Large intestine (tissue), 3 donors: Measurements from ENCODE around the gene RACGAP1. TPM values are rescaled to one million over a fixed set of nuclear protein-coding genes. Genes with fewer than 3 reads are reported as not detected.
A peak's percentile ranks its signal among the peaks of the same experiment; 100 is the strongest.
"Not testable (repeated sequence)": the region's sequence is repeated elsewhere in the genome, so short reads cannot be mapped to it uniquely, and the experiment has no call there.

ENCODE experiments used
- DNase-seq, 2 donors: peaks; one replicate each; pipeline versions ENCODE4 v3.0.0 to v3.0.0-alpha.2; 2013
- H3K27ac ChIP-seq: one replicate; pipeline ENCODE4 v1.5.1; 2013; ENCODE audit warnings: low read length
- H3K27me3 ChIP-seq: 2 replicates; pipeline ENCODE4 v1.6.1; 2013; ENCODE audit warnings: low read length; ENCODE audit not compliant: control insufficient read depth, insufficient read depth
- H3K36me3 ChIP-seq: 2 replicates; pipeline ENCODE4 v1.6.1; 2013; ENCODE audit warnings: low read length; ENCODE audit not compliant: control insufficient read depth, insufficient read depth
- H3K4me1 ChIP-seq: one replicate; pipeline ENCODE4 v1.6.1; 2013; ENCODE audit warnings: low read length; ENCODE audit not compliant: control insufficient read depth, insufficient read depth
- H3K4me3 ChIP-seq: one replicate; pipeline ENCODE4 v1.5.1; 2013; ENCODE audit warnings: low read length
- H3K9me3 ChIP-seq: one replicate; pipeline ENCODE4 v1.6.1; 2013; ENCODE audit warnings: mild to moderate bottlenecking, low read depth, low read length, moderate library complexity; ENCODE audit not compliant: control insufficient read depth
- WGBS: methylation state at CpG from one replicate; pipeline ENCODE4 v1.1.5; 2013; ENCODE audit warnings: low lambda C conversion rate; ENCODE audit not compliant: insufficient coverage; 5-methylcytosine and 5-hydroxymethylcytosine counted together
- polyA plus RNA-seq: library from polyadenylated mRNA; unstranded; fragments of 120-200 nt; gene quantifications from one replicate; pipeline ENCODE4 v1.2.1, GENCODE V29; 2013

The RACGAP1 gene
- polyA plus RNA-seq, 1 donor, result 21.8 TPM

- not testable (repeated sequence) for H3K36me3 ChIP-seq, H3K4me1 ChIP-seq, H3K27ac ChIP-seq, H3K9me3 ChIP-seq, H3K4me3 ChIP-seq, H3K27me3 ChIP-seq, DNase-seq
- WGBS, result no CpG with 5 or more reads among the region's 9 CpGs
Observed at GRCh38 chr12:50030449-50030848, 5.2 kb upstream of the RACGAP1 start.

- Histone ChIP-seq H3K9me3 (no peaks in the 10 kb centered on the region), H3K36me3 (no peaks in the 10 kb centered on the region), H3K4me3 (no peak overlapping the region), H3K27ac (no peak overlapping the region), H3K4me1 (no peaks in the 10 kb centered on the region), H3K27me3 (no peaks in the 10 kb centered on the region)
- DNase-seq, result no peak
- WGBS, result no CpG with 5 or more reads among the region's 3 CpGs
Observed at GRCh38 chr12:50026691-50027090, 1.4 kb upstream of the RACGAP1 start.

GRCh38 chr12:50024805-50025186 is 498 bp downstream of the RACGAP1 start:
- Histone ChIP-seq H3K9me3 (no peaks in the 10 kb centered on the region), H3K4me1 (no peaks in the 10 kb centered on the region), H3K4me3 (peak overlapping the region; percentile 80), H3K36me3 (no peaks in the 10 kb centered on the region), H3K27me3 (no peaks in the 10 kb centered on the region), H3K27ac (peak overlapping the region; percentile 18)
- no CpG with 5 or more reads among the region's 16 CpGs for WGBS
- peak in 1 of 2 donors; percentile 42 for DNase-seq

GRCh38 chr12:50024227-50024626 is 1.1 kb downstream of the RACGAP1 start:
- Histone ChIP-seq H3K27me3 (no peaks in the 10 kb centered on the region), H3K36me3 (no peaks in the 10 kb centered on the region), H3K4me1 (no peaks in the 10 kb centered on the region), H3K9me3 (no peaks in the 10 kb centered on the region), H3K4me3 (peak overlapping the region; percentile 80), H3K27ac (no peak overlapping the region)
- WGBS, result no CpG with 5 or more reads among the region's 8 CpGs
- no peak for DNase-seq

GRCh38 chr12:50022903-50023302 is 2.4 kb downstream of the RACGAP1 start:
- H3K36me3 ChIP-seq, result no peaks in the 10 kb centered on the region
- no peak overlapping the region for H3K4me3 ChIP-seq
- no peak overlapping the region for H3K27ac ChIP-seq
- H3K4me1 ChIP-seq, result peaks cover under 1% of the 10 kb centered on the region
- H3K27me3 ChIP-seq, result no peaks in the 10 kb centered on the region
- DNase-seq, result no peak
- H3K9me3 ChIP-seq, result no peaks in the 10 kb centered on the region
- 80% methylated on average over 1 of the region's 1 CpG for WGBS

GRCh38 chr12:50021031-50021430 is 4.3 kb downstream of the RACGAP1 start:
- 80% methylated on average over 1 of the region's 4 CpGs for WGBS
- DNase-seq, result no peak
- H3K4me1 ChIP-seq, result peaks cover 9% of the 10 kb centered on the region
- H3K27me3 ChIP-seq, result no peaks in the 10 kb centered on the region
- H3K4me3 ChIP-seq, result no peak overlapping the region
- H3K27ac ChIP-seq, result no peak overlapping the region
- H3K9me3 ChIP-seq, result no peaks in the 10 kb centered on the region
- H3K36me3 ChIP-seq, result no peaks in the 10 kb centered on the region

GRCh38 chr12:50019524-50019923 is 5.8 kb downstream of the RACGAP1 start:
- no peak for DNase-seq

GRCh38 chr12:50018968-50019367 is 6.3 kb downstream of the RACGAP1 start:
- Histone ChIP-seq H3K4me1 (peaks cover 9% of the 10 kb centered on the region), H3K36me3 (peaks cover 8% of the 10 kb centered on the region), H3K9me3 (no peaks in the 10 kb centered on the region), H3K27ac (no peak overlapping the region), H3K4me3 (no peak overlapping the region), H3K27me3 (no peaks in the 10 kb centered on the region)
- no peak for DNase-seq
- WGBS, result 100% methylated on average over 1 of the region's 2 CpGs

More at GRCh38 chr12:50019524-50019923, 5.8 kb downstream of the RACGAP1 start:
- Histone ChIP-seq H3K27ac (no peak overlapping the region), H3K9me3 (no peaks in the 10 kb centered on the region), H3K36me3 (peaks cover 5% of the 10 kb centered on the region), H3K27me3 (no peaks in the 10 kb centered on the region), H3K4me1 (peaks cover 9% of the 10 kb centered on the region), H3K4me3 (no peak overlapping the region)
- 100% methylated on average over 1 of the region's 2 CpGs for WGBS

GRCh38 chr12:50018154-50018553 is 7.1 kb downstream of the RACGAP1 start:
- H3K36me3 ChIP-seq, result peaks cover 8% of the 10 kb centered on the region
- no CpG with 5 or more reads among the region's 3 CpGs for WGBS

GRCh38 chr12:50017641-50018040 is 7.7 kb downstream of the RACGAP1 start:
- H3K9me3 ChIP-seq, result no peaks in the 10 kb centered on the region
- 80% methylated on average over 1 of the region's 6 CpGs for WGBS
- no peak for DNase-seq
- H3K4me1 ChIP-seq, result peaks cover 9% of the 10 kb centered on the region
- H3K27me3 ChIP-seq, result no peaks in the 10 kb centered on the region
- peaks cover 8% of the 10 kb centered on the region for H3K36me3 ChIP-seq
- peak overlapping the region; percentile 68 for H3K27ac ChIP-seq
- H3K4me3 ChIP-seq, result no peak overlapping the region

More at GRCh38 chr12:50018154-50018553, 7.1 kb downstream of the RACGAP1 start:
- Histone ChIP-seq H3K4me3 (no peak overlapping the region), H3K27ac (peak overlapping the region; percentile 68), H3K4me1 (peaks cover 9% of the 10 kb centered on the region), H3K27me3 (no peaks in the 10 kb centered on the region), H3K9me3 (no peaks in the 10 kb centered on the region)
- DNase-seq, result no peak
